Osteoblast (primary cell): Measurements from ENCODE around the gene DEGS1. TPM values are rescaled to one million over a fixed set of nuclear protein-coding genes. Genes with fewer than 3 reads are reported as not detected.
"Not testable (repeated sequence)": the region's sequence is repeated elsewhere in the genome, so short reads cannot be mapped to it uniquely, and the experiment has no call there.

Source experiments
- DNase-seq: peaks from one replicate; pipeline ENCODE4 v3.0.0; 2011; ENCODE audit warnings: low spot score, mixed read lengths; ENCODE audit not compliant: insufficient read length; ENCODE audit errors: missing footprints
- H2AFZ ChIP-seq: 2 replicates; pipeline ENCODE4 v1.6.0; 2011; ENCODE audit warnings: mild to moderate bottlenecking, low read length
- H3K27ac ChIP-seq: 2 replicates; pipeline ENCODE4 v1.5.1; 2011; ENCODE audit warnings: mild to moderate bottlenecking, low read depth, low read length, moderate library complexity
- H3K27me3 ChIP-seq: 2 replicates; pipeline ENCODE4 v1.6.0; 2012; ENCODE audit warnings: mild to moderate bottlenecking, control low read depth, inconsistent platforms, low read length, moderate library complexity; ENCODE audit not compliant: insufficient read depth
- H3K36me3 ChIP-seq: 2 replicates; pipeline ENCODE4 v1.5.1; 2011; ENCODE audit warnings: mild to moderate bottlenecking, low read length, control low read depth, moderate library complexity; ENCODE audit not compliant: insufficient read depth
- H3K4me1 ChIP-seq: 2 replicates; pipeline ENCODE4 v1.5.1; 2011; ENCODE audit warnings: mild to moderate bottlenecking, low read length, control low read depth, moderate library complexity; ENCODE audit not compliant: insufficient read depth
- H3K4me2 ChIP-seq: 2 replicates; pipeline ENCODE4 v1.6.0; 2011; ENCODE audit warnings: mild to moderate bottlenecking, low read length; ENCODE audit not compliant: insufficient read depth
- H3K4me3 ChIP-seq: fragments of 200-600 bp; sonication (generic); 3 replicates; pipeline ENCODE4 v1.5.1; 2012; ENCODE audit warnings: mild to moderate bottlenecking, low read length, inconsistent platforms; ENCODE audit not compliant: insufficient read depth
- H3K79me2 ChIP-seq: 2 replicates; pipeline ENCODE4 v1.6.0; 2012; ENCODE audit warnings: mild to moderate bottlenecking, low read length, control low read depth, inconsistent platforms; ENCODE audit not compliant: insufficient read depth
- H3K9me3 ChIP-seq: 2 replicates; pipeline ENCODE4 v1.5.1; 2011; ENCODE audit warnings: low read depth, low read length, control low read depth
- H4K20me1 ChIP-seq: 2 replicates; pipeline ENCODE4 v1.6.0; 2012; ENCODE audit warnings: mild to moderate bottlenecking, low read length, control low read depth; ENCODE audit not compliant: insufficient read depth
- CTCF ChIP-seq: IDR thresholded peaks from 2 replicates; pipeline ENCODE4 v1.5.1; 2011; ENCODE audit warnings: mild to moderate bottlenecking, low read depth, low read length, moderate library complexity; ENCODE audit errors: extremely low read depth
- total RNA-seq: library from RNA; depleted of rRNA; stranded (reverse); fragments of >200 nt; gene quantifications from 2 replicates; pipeline ENCODE4 v1.2.3, GENCODE V29; 2012

The DEGS1 gene
- total RNA-seq, 1 donor, result 85.0 TPM

GRCh38 chr1:224205438-224205840, 22.4 kb downstream of the DEGS1 start:
- no peak for TF ChIP-seq CTCF
- Histone ChIP-seq H3K27ac (peak overlapping the region; percentile 93), H3K4me3 (peak overlapping the region; percentile 60), H3K27me3 (no peaks in the 10 kb centered on the region), H3K36me3 (no peaks in the 10 kb centered on the region), H4K20me1 (no peaks in the 10 kb centered on the region), H3K4me1 (peaks cover 30% of the 10 kb centered on the region), H3K9me3 (no peaks in the 10 kb centered on the region), H3K4me2 (peak overlapping the region; percentile 74), H2AFZ (peak overlapping the region; percentile 83), H3K79me2 (no peaks in the 10 kb centered on the region)
- peak; percentile 71 for DNase-seq

- H4K20me1 ChIP-seq, DNase-seq, H3K9me3 ChIP-seq, H3K27me3 ChIP-seq, H3K36me3 ChIP-seq, H3K79me2 ChIP-seq: not testable (repeated sequence)
- Histone ChIP-seq H2AFZ (peak overlapping the region; percentile 83), H3K4me1 (peaks cover 30% of the 10 kb centered on the region), H3K4me2 (peak overlapping the region; percentile 74), H3K4me3 (peak overlapping the region; percentile 60), H3K27ac (peak overlapping the region; percentile 93)
Observed at GRCh38 chr1:224205931-224206538, 23.0 kb downstream of the DEGS1 start.

GRCh38 chr1:224211206-224211962, 28.3 kb downstream of the DEGS1 start:
- no peak overlapping the region for H3K27ac ChIP-seq
- no peaks in the 10 kb centered on the region for H3K9me3 ChIP-seq
- peak; percentile 82 for DNase-seq
- H3K27me3 ChIP-seq, result no peaks in the 10 kb centered on the region
- H3K36me3 ChIP-seq, result no peaks in the 10 kb centered on the region
- H3K79me2 ChIP-seq, result no peaks in the 10 kb centered on the region
- H4K20me1 ChIP-seq, result no peaks in the 10 kb centered on the region
- H3K4me1 ChIP-seq, result no peaks in the 10 kb centered on the region
- TF ChIP-seq CTCF, result no peak
- H3K4me2 ChIP-seq, result no peak overlapping the region
- no peak overlapping the region for H2AFZ ChIP-seq
- no peak overlapping the region for H3K4me3 ChIP-seq

GRCh38 chr1:224212618-224213061, 29.6 kb downstream of the DEGS1 start:
- H3K4me1 ChIP-seq, result no peaks in the 10 kb centered on the region
- H3K9me3 ChIP-seq, result no peaks in the 10 kb centered on the region
- no peak for TF ChIP-seq CTCF
- no peak overlapping the region for H2AFZ ChIP-seq
- no peaks in the 10 kb centered on the region for H3K27me3 ChIP-seq
- no peaks in the 10 kb centered on the region for H3K79me2 ChIP-seq
- no peak overlapping the region for H3K27ac ChIP-seq
- H4K20me1 ChIP-seq, result no peaks in the 10 kb centered on the region
- DNase-seq, result peak; percentile 26
- no peaks in the 10 kb centered on the region for H3K36me3 ChIP-seq
- no peak overlapping the region for H3K4me3 ChIP-seq
- no peak overlapping the region for H3K4me2 ChIP-seq
